Trophoblast cell (in vitro differentiated cells and primary cell): ENCODE measurements around the gene TEN1.

Source experiments
- DNase-seq, 2 donors: peaks; one replicate each; pipeline ENCODE4 v3.0.0-alpha.2; 2016
- H2AFZ ChIP-seq: 2 replicates; pipeline ENCODE4 v1.6.1; 2013; ENCODE audit warnings: low read length, moderate library complexity, mild to moderate bottlenecking; ENCODE audit not compliant: insufficient read depth, poor library complexity
- H2AK5ac ChIP-seq: 2 replicates; pipeline ENCODE4 v1.6.1; 2013; ENCODE audit warnings: mild to moderate bottlenecking, low read length
- H2BK120ac ChIP-seq: 2 replicates; pipeline ENCODE4 v1.6.1; 2013; ENCODE audit warnings: low read length, mild to moderate bottlenecking, moderate library complexity; ENCODE audit not compliant: insufficient read depth, poor library complexity
- H2BK12ac ChIP-seq: 2 replicates; pipeline ENCODE4 v1.6.1; 2013; ENCODE audit warnings: mild to moderate bottlenecking, low read length, moderate library complexity
- H2BK5ac ChIP-seq: 2 replicates; pipeline ENCODE4 v1.6.1; 2013; ENCODE audit warnings: low read length, low read depth, moderate library complexity, mild to moderate bottlenecking; ENCODE audit not compliant: poor library complexity
- H3K14ac ChIP-seq: 2 replicates; pipeline ENCODE4 v1.6.1; 2013; ENCODE audit warnings: mild to moderate bottlenecking, low read length
- H3K18ac ChIP-seq: 2 replicates; pipeline ENCODE4 v1.6.1; 2013; ENCODE audit warnings: mild to moderate bottlenecking, low read length
- H3K23ac ChIP-seq: 2 replicates; pipeline ENCODE4 v1.6.1; 2013; ENCODE audit warnings: low read length
- H3K27ac ChIP-seq: 2 replicates; pipeline ENCODE4 v1.5.1; 2013; ENCODE audit warnings: low read depth, mild to moderate bottlenecking, inconsistent platforms, low read length, moderate library complexity
- H3K27me3 ChIP-seq: 2 replicates; pipeline ENCODE4 v1.6.1; 2013; ENCODE audit warnings: inconsistent platforms, mild to moderate bottlenecking, low read length, moderate library complexity; ENCODE audit not compliant: insufficient read depth
- H3K36me3 ChIP-seq, 2 experiments: 1 replicate in 1 of 2; 2 replicates in 1 of 2; pipeline ENCODE4 v1.6.1; 2013; ENCODE audit warnings: low read length in 2 of 2, mild to moderate bottlenecking in 2 of 2, moderate library complexity in 1 of 2; ENCODE audit not compliant: insufficient read depth in 2 of 2, control insufficient read depth in 1 of 2
- H3K4ac ChIP-seq: 2 replicates; pipeline ENCODE4 v1.6.1; 2013; ENCODE audit warnings: low read depth, mild to moderate bottlenecking, low read length, moderate library complexity
- H3K4me1 ChIP-seq, 2 experiments: 1 replicate in 1 of 2; 2 replicates in 1 of 2; pipeline ENCODE4 v1.6.1; 2013; ENCODE audit warnings: low read length in 2 of 2, mild to moderate bottlenecking in 2 of 2, moderate library complexity in 1 of 2; ENCODE audit not compliant: insufficient read depth in 2 of 2, control insufficient read depth in 1 of 2
- H3K4me2 ChIP-seq: 2 replicates; pipeline ENCODE4 v1.6.1; 2013; ENCODE audit warnings: inconsistent platforms, mild to moderate bottlenecking, low read length, moderate library complexity
- H3K4me3 ChIP-seq: 2 replicates; pipeline ENCODE4 v1.5.1; 2013; ENCODE audit warnings: mild to moderate bottlenecking, low read depth, low read length, inconsistent platforms
- H3K79me1 ChIP-seq: one replicate; pipeline ENCODE4 v1.6.1; 2013; ENCODE audit warnings: low read length
- H3K79me2 ChIP-seq: 2 replicates; pipeline ENCODE4 v1.6.1; 2013; ENCODE audit warnings: low read length, mild to moderate bottlenecking; ENCODE audit not compliant: control insufficient read depth, insufficient read depth, poor library complexity
- H3K9ac ChIP-seq: 2 replicates; pipeline ENCODE4 v1.6.1; 2013; ENCODE audit warnings: mild to moderate bottlenecking, low read length
- H3K9me3 ChIP-seq: 2 replicates; pipeline ENCODE4 v1.6.1; 2013; ENCODE audit warnings: low read depth, mild to moderate bottlenecking, control low read depth, inconsistent platforms, low read length; ENCODE audit not compliant: insufficient read depth
- H4K12ac ChIP-seq: 2 replicates; pipeline ENCODE4 v1.6.1; 2013; ENCODE audit warnings: low read depth, mild to moderate bottlenecking, low read length, moderate library complexity
- H4K8ac ChIP-seq: 2 replicates; pipeline ENCODE4 v1.6.1; 2013; ENCODE audit warnings: low read depth, mild to moderate bottlenecking, low read length, moderate library complexity
- H4K91ac ChIP-seq: one replicate; pipeline ENCODE4 v1.6.1; 2013; ENCODE audit warnings: low read depth, mild to moderate bottlenecking, low read length, moderate library complexity
- WGBS: extraction: QIAGEN DNeasy Blood & Tissue Kit; methylation state at CpG from one replicate; pipeline ENCODE4 v1.1.7; 2013; ENCODE audit warnings: missing lambda C conversion rate; ENCODE audit not compliant: insufficient read length, insufficient coverage; ENCODE audit errors: extremely low coverage; 5-methylcytosine and 5-hydroxymethylcytosine counted together

TEN1 gene

GRCh38 chr17:76049239-76049638, 70.2 kb downstream of the TEN1 start:
- no peak overlapping the region for H2BK120ac ChIP-seq
- peaks cover 61 to 71% of the 10 kb centered on the region in 2 experiments for H3K36me3 ChIP-seq
- no peak overlapping the region for H2BK12ac ChIP-seq
- no peak overlapping the region for H4K91ac ChIP-seq
- H4K8ac ChIP-seq: no peak overlapping the region
- no peak overlapping the region for H3K23ac ChIP-seq
- H2BK5ac ChIP-seq: no peak overlapping the region
- no peak overlapping the region for H2AFZ ChIP-seq
- H3K79me1 ChIP-seq: peaks cover 2% of the 10 kb centered on the region
- no peak overlapping the region for H4K12ac ChIP-seq
- no peak overlapping the region for H3K4me3 ChIP-seq
- DNase-seq: no peak
- H3K27me3 ChIP-seq: no peaks in the 10 kb centered on the region
- peaks cover 0 to 11% of the 10 kb centered on the region in 2 experiments for H3K4me1 ChIP-seq
- no peak overlapping the region for H3K9ac ChIP-seq
- H3K79me2 ChIP-seq: no peaks in the 10 kb centered on the region
- H3K4me2 ChIP-seq: no peak overlapping the region
- WGBS: no CpG with 5 or more reads among the region's 3 CpGs
- H3K27ac ChIP-seq: no peak overlapping the region
- no peak overlapping the region for H3K18ac ChIP-seq
- no peak overlapping the region for H3K14ac ChIP-seq
- no peak overlapping the region for H2AK5ac ChIP-seq
- no peaks in the 10 kb centered on the region for H3K9me3 ChIP-seq
- no peak overlapping the region for H3K4ac ChIP-seq

GRCh38 chr17:76049836-76050537, 70.9 kb downstream of the TEN1 start:
- H3K4me2 ChIP-seq: no peak overlapping the region
- no peak overlapping the region for H3K4ac ChIP-seq
- no peak overlapping the region for H3K4me3 ChIP-seq
- H3K14ac ChIP-seq: no peak overlapping the region
- WGBS: no CpG with 5 or more reads among the region's 15 CpGs
- no peak overlapping the region for H2AFZ ChIP-seq
- H3K79me2 ChIP-seq: no peaks in the 10 kb centered on the region
- H2BK12ac ChIP-seq: no peak overlapping the region
- no peak overlapping the region for H2BK120ac ChIP-seq
- DNase-seq: no peak
- H3K27me3 ChIP-seq: no peaks in the 10 kb centered on the region
- peaks cover 2% of the 10 kb centered on the region for H3K79me1 ChIP-seq
- H4K8ac ChIP-seq: no peak overlapping the region
- no peak overlapping the region for H3K18ac ChIP-seq
- no peak overlapping the region for H2BK5ac ChIP-seq
- no peak overlapping the region for H3K23ac ChIP-seq
- peaks cover 54 to 63% of the 10 kb centered on the region in 2 experiments for H3K36me3 ChIP-seq
- no peak overlapping the region for H4K12ac ChIP-seq
- no peaks in the 10 kb centered on the region for H3K9me3 ChIP-seq
- H3K9ac ChIP-seq: no peak overlapping the region
- peaks cover 3 to 11% of the 10 kb centered on the region in 2 experiments for H3K4me1 ChIP-seq
- no peak overlapping the region for H2AK5ac ChIP-seq
- no peak overlapping the region for H3K27ac ChIP-seq
- H4K91ac ChIP-seq: no peak overlapping the region
